Dendritic cell treated with granulocyte-macrophage colony-stimulating factor and Interleukin-4, amounts not matched to agents 40 ng/mL and 50 ng/mL, for 4 days (primary cell): ENCODE results near the gene MEI1.
"Not testable (repeated sequence)": the region's sequence is repeated elsewhere in the genome, so short reads cannot be mapped to it uniquely, and the experiment has no call there.

Experiments
- H3K27ac Mint-ChIP-seq: one replicate; pipeline ENCODE4 v1.8.0; 2022; ENCODE audit warnings: mild to moderate bottlenecking, mixed read lengths
- H3K27me3 Mint-ChIP-seq: one replicate; pipeline ENCODE4 v1.8.0; 2022; ENCODE audit warnings: mild to moderate bottlenecking, mixed read lengths
- H3K36me3 Mint-ChIP-seq: one replicate; pipeline ENCODE4 v1.8.0; 2022; ENCODE audit warnings: low read depth, mixed read lengths
- H3K4me1 Mint-ChIP-seq: one replicate; pipeline ENCODE4 v1.8.0; 2022; ENCODE audit warnings: low read depth, mixed read lengths
- H3K4me3 Mint-ChIP-seq: one replicate; pipeline ENCODE4 v1.8.0; 2022; ENCODE audit warnings: mild to moderate bottlenecking, moderate library complexity, mixed read lengths
- H3K9me3 Mint-ChIP-seq: one replicate; pipeline ENCODE4 v1.8.0; 2022; ENCODE audit warnings: mixed read lengths
- intact Hi-C: fragments of 100-400 bp; cut with micrococcal nuclease; formaldehyde crosslinking; loops from one replicate; pipeline ENCODE4 v1.15.0; 2022

The MEI1 gene

GRCh38 chr22:41668971-41669911 is 30.1 kb upstream of the MEI1 start:
- intact Hi-C loops = no loop called here
- Mint-ChIP-seq H3K4me1 (peaks cover 12% of the 10 kb centered on the region), H3K27ac (no peak overlapping the region), H3K36me3 (peaks cover 61% of the 10 kb centered on the region), H3K27me3 (no peaks in the 10 kb centered on the region), H3K4me3 (no peak overlapping the region), H3K9me3 (no peaks in the 10 kb centered on the region)

GRCh38 chr22:41672096-41672495 is 27.2 kb upstream of the MEI1 start:
- H3K27ac Mint-ChIP-seq, intact Hi-C loops, H3K27me3 Mint-ChIP-seq, H3K4me3 Mint-ChIP-seq, H3K4me1 Mint-ChIP-seq, H3K9me3 Mint-ChIP-seq: not testable (repeated sequence)
- H3K36me3 Mint-ChIP-seq = peaks cover 77% of the 10 kb centered on the region

- intact Hi-C loops = no loop called here
- no peaks in the 10 kb centered on the region for H3K9me3 Mint-ChIP-seq
- no peak overlapping the region for H3K27ac Mint-ChIP-seq
- no peaks in the 10 kb centered on the region for H3K27me3 Mint-ChIP-seq
- H3K36me3 Mint-ChIP-seq = peaks cover 83% of the 10 kb centered on the region
- H3K4me3 Mint-ChIP-seq = no peak overlapping the region
- H3K4me1 Mint-ChIP-seq = no peaks in the 10 kb centered on the region
Observed at GRCh38 chr22:41672780-41673509, 26.4 kb upstream of the MEI1 start.

GRCh38 chr22:41674846-41675340 is 24.4 kb upstream of the MEI1 start:
- intact Hi-C loops = no loop called here
- Mint-ChIP-seq H3K4me3 (no peak overlapping the region), H3K9me3 (no peaks in the 10 kb centered on the region), H3K27ac (no peak overlapping the region), H3K27me3 (no peaks in the 10 kb centered on the region), H3K36me3 (peaks cover 93% of the 10 kb centered on the region), H3K4me1 (no peaks in the 10 kb centered on the region)

GRCh38 chr22:41676134-41676533 is 23.2 kb upstream of the MEI1 start:
- peak overlapping the region; percentile 66 for H3K27ac Mint-ChIP-seq
- H3K4me3 Mint-ChIP-seq = no peak overlapping the region
- no peaks in the 10 kb centered on the region for H3K27me3 Mint-ChIP-seq
- intact Hi-C loops = no loop called here
- no peaks in the 10 kb centered on the region for H3K4me1 Mint-ChIP-seq
- no peaks in the 10 kb centered on the region for H3K9me3 Mint-ChIP-seq
- peaks cover 93% of the 10 kb centered on the region for H3K36me3 Mint-ChIP-seq

GRCh38 chr22:41681616-41682015 is 17.7 kb upstream of the MEI1 start:
- intact Hi-C loops = no loop called here
- no peaks in the 10 kb centered on the region for H3K27me3 Mint-ChIP-seq
- peaks cover 7% of the 10 kb centered on the region for H3K4me1 Mint-ChIP-seq
- H3K4me3 Mint-ChIP-seq = peak overlapping the region; percentile 89
- peaks cover 62% of the 10 kb centered on the region for H3K36me3 Mint-ChIP-seq
- H3K27ac Mint-ChIP-seq = no peak overlapping the region
- H3K9me3 Mint-ChIP-seq = no peaks in the 10 kb centered on the region

- Mint-ChIP-seq H3K9me3 (no peaks in the 10 kb centered on the region), H3K4me1 (peaks cover 7% of the 10 kb centered on the region)
Observed at GRCh38 chr22:41682033-41682807, 17.1 kb upstream of the MEI1 start.

GRCh38 chr22:41683052-41683451 is 16.3 kb upstream of the MEI1 start:
- H3K9me3 Mint-ChIP-seq = no peaks in the 10 kb centered on the region
- H3K4me3 Mint-ChIP-seq = peak overlapping the region; percentile 89
- no peaks in the 10 kb centered on the region for H3K27me3 Mint-ChIP-seq
- peaks cover 11% of the 10 kb centered on the region for H3K4me1 Mint-ChIP-seq
- intact Hi-C loops = no loop called here
- H3K27ac Mint-ChIP-seq = peak overlapping the region; percentile 84
- H3K36me3 Mint-ChIP-seq = peaks cover 52% of the 10 kb centered on the region

More at GRCh38 chr22:41682033-41682807, 17.1 kb upstream of the MEI1 start:
- Mint-ChIP-seq H3K27ac (peak overlapping the region; percentile 84), H3K4me3 (peak overlapping the region; percentile 89), H3K36me3 (peaks cover 57% of the 10 kb centered on the region), H3K27me3 (no peaks in the 10 kb centered on the region)
- intact Hi-C loops = no loop called here

GRCh38 chr22:41683616-41684015 is 15.7 kb upstream of the MEI1 start:
- H3K4me1 Mint-ChIP-seq = peaks cover 15% of the 10 kb centered on the region
- no peaks in the 10 kb centered on the region for H3K9me3 Mint-ChIP-seq
- H3K4me3 Mint-ChIP-seq = no peak overlapping the region
- intact Hi-C loops = no loop called here
- H3K27me3 Mint-ChIP-seq = no peaks in the 10 kb centered on the region
- H3K27ac Mint-ChIP-seq = no peak overlapping the region
- H3K36me3 Mint-ChIP-seq = peaks cover 52% of the 10 kb centered on the region

- Mint-ChIP-seq H3K27me3 (no peaks in the 10 kb centered on the region), H3K36me3 (peaks cover 50% of the 10 kb centered on the region), H3K9me3 (no peaks in the 10 kb centered on the region), H3K4me3 (no peak overlapping the region), H3K27ac (no peak overlapping the region), H3K4me1 (peaks cover 15% of the 10 kb centered on the region)
- intact Hi-C loops = no loop called here
Observed at GRCh38 chr22:41684194-41684593, 15.1 kb upstream of the MEI1 start.

- not testable (repeated sequence) for H3K9me3 Mint-ChIP-seq
- Mint-ChIP-seq H3K4me1 (peaks cover 15% of the 10 kb centered on the region), H3K4me3 (peak overlapping the region; percentile 20)
Observed at GRCh38 chr22:41686890-41687289, 12.4 kb upstream of the MEI1 start.

GRCh38 chr22:41687901-41688364 is 11.4 kb upstream of the MEI1 start:
- H3K27ac Mint-ChIP-seq = peak overlapping the region; percentile 98
- no peaks in the 10 kb centered on the region for H3K9me3 Mint-ChIP-seq
- peaks cover 15% of the 10 kb centered on the region for H3K4me1 Mint-ChIP-seq
- peak overlapping the region; percentile 91 for H3K4me3 Mint-ChIP-seq
- intact Hi-C loops = loop anchor here (2.0 kb wide), 1 partner anchor 21 kb away; no protein-coding TSS in a partner anchor
- H3K27me3 Mint-ChIP-seq = no peaks in the 10 kb centered on the region
- H3K36me3 Mint-ChIP-seq = peaks cover 19% of the 10 kb centered on the region

More at GRCh38 chr22:41686890-41687289, 12.4 kb upstream of the MEI1 start:
- H3K36me3 Mint-ChIP-seq = peaks cover 27% of the 10 kb centered on the region
- H3K27me3 Mint-ChIP-seq, H3K27ac Mint-ChIP-seq, intact Hi-C loops: not testable (repeated sequence)

GRCh38 chr22:41688365-41689211 is 10.7 kb upstream of the MEI1 start, which contains the start of gene SNU13:
Gene SNU13, minus strand, starts transcription at chr22:41688867. Its CDS starts 71 bp downstream, at chr22:41688796.
- Mint-ChIP-seq H3K36me3 (peaks cover 19% of the 10 kb centered on the region), H3K9me3 (no peaks in the 10 kb centered on the region), H3K4me1 (peaks cover 15% of the 10 kb centered on the region), H3K27me3 (no peaks in the 10 kb centered on the region), H3K4me3 (peak within 1 kb of the TSS; percentile 91), H3K27ac (peak within 1 kb of the TSS; percentile 98)
- intact Hi-C loops = loop anchor here (2.0 kb wide), 1 partner anchor 22 kb away; no protein-coding TSS in a partner anchor
